HepG2 (cell line): Measurements from ENCODE around the gene PRCP. TPM values are rescaled to one million over a fixed set of nuclear protein-coding genes. Genes with fewer than 3 reads are reported as not detected.
A peak's percentile ranks its signal among the peaks of the same experiment; 100 is the strongest.

Experiments used
- ATAC-seq: fragments of 200-7000 bp; cut with Tn5 transposase; 3 replicates; pipeline ENCODE4 v1.9.1; 2020; ENCODE audit warnings: mild to moderate bottlenecking, moderate library complexity
- Bru-seq: library from RNA; stranded (reverse); fragments of 400-500 nt; gene quantifications from one replicate; lab custom pipeline; 2021; lab: Mats Ljungman, UMichigan
- BruChase-seq, 2 experiments: library from RNA; stranded (reverse); fragments of 400-500 nt; gene quantifications; one replicate each; lab custom pipeline; 2021; lab: Mats Ljungman, UMichigan
- BruUV-seq: library from RNA; stranded (reverse); fragments of 400-500 nt; replicated peaks from 2 replicates; lab custom pipeline; 2021; lab: Mats Ljungman, UMichigan
- CTCF ChIA-PET: fragments of 300-600 bp; formaldehyde crosslinking; extraction: SDS; loops from one replicate; lab custom pipeline; 2021; ENCODE audit warnings: low total read pairs, inconsistent platforms, low intra/inter-chr PET ratio; lab: Yijun Ruan, JAX
- POLR2A ChIA-PET: fragments of 350-600 bp; sonication (Branson Sonifier 250); formaldehyde crosslinking; loops from one replicate; lab custom pipeline; 2020; ENCODE audit warnings: antibody characterized with exemption, inconsistent platforms; lab: Yijun Ruan, JAX
- DNase-seq: peaks from one replicate; pipeline ENCODE4 v3.0.0-alpha.2; 2015; ENCODE audit warnings: low spot score
- FAIRE-seq: peaks from 3 replicates; lab custom pipeline; 2011; peaks lifted over from hg19 to GRCh38; lab: Jason Lieb, UNC
- H2AFZ ChIP-seq: one replicate; pipeline ENCODE4 v1.6.1; 2011; ENCODE audit warnings: low read length, inconsistent platforms
- H3K27ac ChIP-seq: fragments of 300-600 bp; 3 replicates; pipeline ENCODE4 v1.8.0; 2011; ENCODE audit warnings: mixed run types, mild to moderate bottlenecking, mixed read lengths, low read length, inconsistent platforms; ENCODE audit not compliant: insufficient read depth; ENCODE audit errors: extremely low read length
- H3K27me3 ChIP-seq, 2 experiments: fragments of 200-600 bp in 1 of 2; 2 replicates in 1 of 2; 3 replicates in 1 of 2; pipeline versions ENCODE4 v1.6.0 to v1.8.0; 2011; ENCODE audit warnings: low read length in 2 of 2, mild to moderate bottlenecking in 2 of 2, moderate library complexity in 2 of 2, inconsistent platforms in 1 of 2; ENCODE audit not compliant: insufficient read depth in 2 of 2, control insufficient read depth in 1 of 2
- H3K36me3 ChIP-seq, 2 experiments: fragments of 200-600 bp in 1 of 2; replicated peaks in 1 of 2; 2 replicates in 1 of 2; 3 replicates in 1 of 2; pipeline versions ENCODE4 v1.5.1 to v1.8.0; 2011; ENCODE audit warnings: low read length in 2 of 2, inconsistent platforms in 1 of 2; ENCODE audit not compliant: insufficient read depth in 2 of 2, control insufficient read depth in 1 of 2
- H3K4me1 ChIP-seq: 2 replicates; pipeline ENCODE4 v1.5.1; 2012; ENCODE audit warnings: low read length, inconsistent platforms; ENCODE audit not compliant: insufficient read depth
- H3K4me2 ChIP-seq: 2 replicates; pipeline ENCODE4 v1.6.0; 2011; ENCODE audit warnings: low read depth, low read length, inconsistent platforms
- H3K4me3 ChIP-seq, 3 experiments: fragments of 200-600 bp in 1 of 3; sonication (generic), shearing (Covaris generic) in 1 of 3; replicated peaks in 1 of 3; 2 replicates each; pipeline ENCODE4 v1.5.1; 2011 to 2016; ENCODE audit warnings: low read length in 3 of 3, inconsistent platforms in 2 of 3, low read depth in 2 of 3, mild to moderate bottlenecking in 2 of 3, control low read depth in 1 of 3, mixed read lengths in 1 of 3; ENCODE audit not compliant: insufficient read depth in 1 of 3
- H3K79me2 ChIP-seq: one replicate; pipeline ENCODE4 v1.6.1; 2011; ENCODE audit warnings: low read length, inconsistent platforms; ENCODE audit not compliant: insufficient read depth
- H3K9ac ChIP-seq: 2 replicates; pipeline ENCODE4 v1.6.0; 2011; ENCODE audit warnings: mild to moderate bottlenecking, low read depth, low read length, inconsistent platforms; ENCODE audit not compliant: insufficient read depth
- H3K9me3 ChIP-seq: 2 replicates; pipeline ENCODE4 v1.5.1; 2012; ENCODE audit warnings: mild to moderate bottlenecking, low read length
- H4K20me1 ChIP-seq: 2 replicates; pipeline ENCODE4 v1.6.0; 2011; ENCODE audit warnings: inconsistent platforms, mild to moderate bottlenecking, low read length, moderate library complexity; ENCODE audit not compliant: insufficient read depth
- GLI4 ChIP-seq: sonication (generic); formaldehyde crosslinking; IDR thresholded peaks from 2 replicates; pipeline ENCODE4 v1.5.1; 2020; ENCODE audit warnings: missing genetic modification reagents, mild to moderate bottlenecking, moderate library complexity, borderline replicate concordance
- KLF15 ChIP-seq: sonication (generic); formaldehyde crosslinking; IDR thresholded peaks from 2 replicates; pipeline ENCODE4 v1.8.1; 2023; ENCODE audit warnings: borderline replicate concordance, mild to moderate bottlenecking, inconsistent platforms, missing genetic modification reagents, mixed read lengths
- ZBTB7A ChIP-seq: sonication (generic); formaldehyde crosslinking; IDR thresholded peaks from 2 replicates; pipeline ENCODE4 v1.8.0; 2022; ENCODE audit warnings: mild to moderate bottlenecking, missing genetic modification reagents
- ZNF33B ChIP-seq: sonication (generic); formaldehyde crosslinking; IDR thresholded peaks from 2 replicates; pipeline ENCODE4 v1.5.1; 2020; ENCODE audit warnings: mild to moderate bottlenecking, missing genetic modification reagents
- WGBS: methylation state at CpG from one replicate; pipeline ENCODE4 v1.1.6; 2017; ENCODE audit warnings: low lambda C conversion rate; 5-methylcytosine and 5-hydroxymethylcytosine counted together
- in situ Hi-C: cut with HindIII; loops from 2 replicates; pipeline ENCODE4 v1.10.0; 2017; ENCODE audit warnings: low pct_unique_long_range_greater_than_20kb; ENCODE audit not compliant: extremely low pct_ligation_motif_present
- intact Hi-C: fragments of 100-400 bp; cut with micrococcal nuclease; formaldehyde crosslinking; loops from one replicate; pipeline ENCODE4 v1.10.0; 2022; ENCODE audit not compliant: unreplicated experiment
- long read RNA-seq, 2 experiments: library from RNA in 1 of 2; library from polyadenylated mRNA in 1 of 2; stranded (forward) in 1 of 2; unstranded in 1 of 2; transcript quantifications; one replicate each; pipeline ENCODE4 v2.0.0, GENCODE V29; 2019 to 2022
- polyA minus RNA-seq, 3 experiments: library from RNA; depleted of rRNA, polyadenylated mRNA; stranded (reverse); fragments of >200 nt; gene quantifications; 2 replicates each; pipeline ENCODE4 v1.2.3, GENCODE V29; 2011; ENCODE audit warnings: low replicate concordance in 1 of 3
- polyA plus RNA-seq, 8 experiments: library from polyadenylated mRNA; depleted of rRNA in 3 of 8; stranded (reverse) in 7 of 8; unstranded in 1 of 8; fragments of >200 nt; fragmentation: Illumina TruSeq in 4 of 8; extraction: Trizol in 4 of 8; gene quantifications; 2 replicates each; pipeline versions ENCODE4 v1.2.1 to v1.2.3, GENCODE V29; 2011 to 2016; ENCODE audit warnings: low read depth in 4 of 8, missing spikeins in 1 of 8, mixed read lengths in 1 of 8; ENCODE audit not compliant: insufficient read depth in 1 of 8
- total RNA-seq, 5 experiments: library from RNA; depleted of rRNA; stranded (reverse); fragments of >200 nt; fragmentation: Illumina TruSeq; extraction: Trizol; gene quantifications; 2 replicates each; pipeline ENCODE4 v1.2.3, GENCODE V29; 2016; ENCODE audit warnings: low read depth in 1 of 5
- TF ChIP-seq, protein P1 (sequence below): sonication (generic); formaldehyde crosslinking; IDR thresholded peaks from 2 replicates; pipeline ENCODE4 v1.5.0; 2020; ENCODE audit warnings: missing genetic modification reagents
- TF ChIP-seq, protein P2 (sequence below): sonication (generic); formaldehyde crosslinking; IDR thresholded peaks from 2 replicates; pipeline ENCODE4 v1.4.0; 2020; ENCODE audit warnings: missing genetic modification reagents
- TF ChIP-seq, protein P3 (sequence below): sonication (generic); formaldehyde crosslinking; IDR thresholded peaks from 2 replicates; pipeline ENCODE4 v1.5.1; 2020; ENCODE audit warnings: mild to moderate bottlenecking, missing genetic modification reagents, borderline replicate concordance

PRCP gene
- 49.9 and 84.2 TPM in 2 replicates for total RNA-seq (2016; rRNA removed; fragmentation: Illumina TruSeq; extraction: Trizol)
- 12.9 and 14.2 TPM in 2 replicates for total RNA-seq (2016; cell fraction: cytosol; rRNA removed; fragmentation: Illumina TruSeq; extraction: Trizol; ENCODE audit: low read depth)
- total RNA-seq (2016; cell fraction: insoluble cytoplasmic fraction; rRNA removed; fragmentation: Illumina TruSeq; extraction: Trizol), result 49.2 and 86.3 TPM in 2 replicates
- 29.1 and 33.4 TPM in 2 replicates for total RNA-seq (2016; cell fraction: membrane; rRNA removed; fragmentation: Illumina TruSeq; extraction: Trizol)
- 75.4 and 86.0 TPM in 2 replicates for total RNA-seq (2016; cell fraction: nucleus; rRNA removed; fragmentation: Illumina TruSeq; extraction: Trizol)
- polyA plus RNA-seq (2011; rRNA removed), result 79.7 and 105 TPM in 2 replicates
- 63.3 and 100 TPM in 2 replicates for polyA plus RNA-seq (2011; cell fraction: cytosol; rRNA removed)
- 24.2 and 26.5 TPM in 2 replicates for polyA plus RNA-seq (2011; cell fraction: nucleus; rRNA removed)
- 56.3 and 103 TPM in 2 replicates for polyA plus RNA-seq (2012)
- polyA plus RNA-seq (2016; cell fraction: cytosol; fragmentation: Illumina TruSeq; extraction: Trizol; ENCODE audit: low read depth), result 12.6 and 13.4 TPM in 2 replicates
- polyA plus RNA-seq (2016; cell fraction: insoluble cytoplasmic fraction; fragmentation: Illumina TruSeq; extraction: Trizol; ENCODE audit: low read depth), result 48.2 and 49.2 TPM in 2 replicates
- polyA plus RNA-seq (2016; cell fraction: membrane; fragmentation: Illumina TruSeq; extraction: Trizol; ENCODE audit: low read depth), result 27.2 and 33.0 TPM in 2 replicates
- 84.6 and 95.4 TPM in 2 replicates for polyA plus RNA-seq (2016; cell fraction: nucleus; fragmentation: Illumina TruSeq; extraction: Trizol; ENCODE audit: insufficient read depth, low read depth)
- 22.7 and 35.1 TPM in 2 replicates for polyA minus RNA-seq (2011; rRNA and poly(A)+ RNA removed; ENCODE audit: low replicate concordance)
- 55.6 and 56.6 TPM in 2 replicates for polyA minus RNA-seq (2011; cell fraction: cytosol; rRNA and poly(A)+ RNA removed)
- polyA minus RNA-seq (2011; cell fraction: nucleus; rRNA and poly(A)+ RNA removed), result 29.0 and 33.7 TPM in 2 replicates
- percentile 66 among the genes with signal in this experiment for Bru-seq, nascent RNA
- BruChase-seq, experiment 1, labeled RNA remaining after a 6-hour chase, result percentile 63 among the genes with signal in this experiment
- percentile 55 among the genes with signal in this experiment for BruChase-seq, experiment 2, labeled RNA remaining after a 2-hour chase
- long read RNA-seq, experiment 1, full-length matches to known transcripts, result 92 of 111 reads
- long read RNA-seq, experiment 1, partial matches to known transcripts, result 11 of 111 reads
- long read RNA-seq, experiment 1, other reads (novel, unspliced or antisense), result 8 of 111 reads
- long read RNA-seq, experiment 2, full-length matches to known transcripts, result 164 of 217 reads
- long read RNA-seq, experiment 2, partial matches to known transcripts, result 24 of 217 reads
- long read RNA-seq, experiment 2, other reads (novel, unspliced or antisense), result 29 of 217 reads

DNA sequence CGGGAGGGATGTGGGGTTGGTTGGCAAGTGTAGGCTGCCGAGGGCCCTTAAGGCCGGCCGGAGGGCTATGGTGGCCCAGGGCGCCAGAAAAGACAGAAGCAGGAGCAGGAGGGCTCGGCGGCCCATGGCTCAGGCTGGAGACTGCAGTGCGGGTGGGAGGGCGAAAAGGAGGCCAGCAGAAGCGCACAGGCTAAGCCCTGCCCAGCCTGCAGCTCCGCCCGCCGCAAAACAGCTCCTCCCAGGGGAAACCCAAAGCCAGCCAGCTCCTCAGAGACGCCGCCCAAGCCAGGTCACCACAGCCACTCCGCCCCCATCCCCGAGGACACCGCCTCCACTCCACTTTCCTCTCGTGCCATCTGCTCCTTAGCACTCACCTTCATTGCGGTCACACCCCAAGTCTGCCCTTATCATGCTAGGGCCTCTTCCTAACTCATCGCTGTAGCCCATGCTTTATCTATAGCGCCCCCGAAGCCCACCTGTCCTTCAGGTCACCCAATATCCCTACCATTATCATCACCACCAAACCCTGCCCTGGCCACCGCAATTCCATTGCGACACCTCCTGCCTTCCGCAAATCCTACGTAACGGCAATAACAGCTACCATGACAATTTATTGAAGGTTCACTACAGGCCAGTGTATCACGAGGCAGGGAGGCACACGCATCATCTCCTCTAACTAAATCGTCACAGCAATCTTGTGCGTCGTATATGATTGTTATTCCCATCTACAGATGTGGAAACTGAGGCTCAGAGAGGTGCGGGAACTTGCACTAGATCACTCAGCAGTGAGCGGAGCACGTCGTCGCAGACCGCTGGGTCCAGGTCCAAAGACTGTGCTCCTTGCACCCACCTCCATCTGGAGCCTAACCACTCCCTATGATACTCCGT is at the start of gene PRCP:
PRCP (minus strand) TSS at position 154 of the 888 bp plus-strand sequence; CDS start at position 126, 28 bp downstream.
- H3K9ac ChIP-seq, result peak within 1 kb of the TSS; percentile 88
- peak within 1 kb of the TSS; percentile 100 for H3K4me2 ChIP-seq
- H3K4me1 ChIP-seq, result peaks cover 34% of the 10 kb centered on the region
- no peaks in the 10 kb centered on the region; a peak in 1 of 5 replicates for H3K27me3 ChIP-seq
- no peaks in the 10 kb centered on the region for H3K36me3 ChIP-seq
- ChIA-PET CTCF (no interaction called here), POLR2A (interaction anchor here (0.7 to 2.1 kb wide), 19 partner anchors 13 to 385 kb away, joined by 3 to 27 read pairs (median 4); partner anchors contain the start of genes ANKRD42, CCDC90B, PCF11 and RAB30)
- 0% methylated on average over 20 of the region's 40 CpGs for WGBS
- peak within 1 kb of the TSS; percentile 82 for H3K27ac ChIP-seq
- H2AFZ ChIP-seq, result peak within 1 kb of the TSS; percentile 94
- no peaks in the 10 kb centered on the region for H3K9me3 ChIP-seq
- ATAC-seq, result peak; percentile 95
- peak within 1 kb of the TSS; percentile 87 to 96 (median 94) for H3K4me3 ChIP-seq
- no peaks in the 10 kb centered on the region for H4K20me1 ChIP-seq
- peak; percentile 86 for FAIRE-seq
- peaks cover 49% of the 10 kb centered on the region for H3K79me2 ChIP-seq
- intact Hi-C loops, result loop anchor here (1.0 to 10.0 kb wide), 5 partner anchors 33 to 384 kb away; partner anchors contain the start of genes CCDC90B and RAB30
- no TSS peak for BruUV-seq
- in situ Hi-C loops, result loop anchor here (5.0 to 10.0 kb wide), 4 partner anchors 172 to 354 kb away; partner anchors contain the start of gene RAB30
- DNase-seq, result peak; percentile 81
- TF ChIP-seq, protein P1, sequence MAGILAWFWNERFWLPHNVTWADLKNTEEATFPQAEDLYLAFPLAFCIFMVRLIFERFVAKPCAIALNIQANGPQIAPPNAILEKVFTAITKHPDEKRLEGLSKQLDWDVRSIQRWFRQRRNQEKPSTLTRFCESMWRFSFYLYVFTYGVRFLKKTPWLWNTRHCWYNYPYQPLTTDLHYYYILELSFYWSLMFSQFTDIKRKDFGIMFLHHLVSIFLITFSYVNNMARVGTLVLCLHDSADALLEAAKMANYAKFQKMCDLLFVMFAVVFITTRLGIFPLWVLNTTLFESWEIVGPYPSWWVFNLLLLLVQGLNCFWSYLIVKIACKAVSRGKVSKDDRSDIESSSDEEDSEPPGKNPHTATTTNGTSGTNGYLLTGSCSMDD (CRISPR knock-in tag), result no peak
- TF ChIP-seq, protein P2, sequence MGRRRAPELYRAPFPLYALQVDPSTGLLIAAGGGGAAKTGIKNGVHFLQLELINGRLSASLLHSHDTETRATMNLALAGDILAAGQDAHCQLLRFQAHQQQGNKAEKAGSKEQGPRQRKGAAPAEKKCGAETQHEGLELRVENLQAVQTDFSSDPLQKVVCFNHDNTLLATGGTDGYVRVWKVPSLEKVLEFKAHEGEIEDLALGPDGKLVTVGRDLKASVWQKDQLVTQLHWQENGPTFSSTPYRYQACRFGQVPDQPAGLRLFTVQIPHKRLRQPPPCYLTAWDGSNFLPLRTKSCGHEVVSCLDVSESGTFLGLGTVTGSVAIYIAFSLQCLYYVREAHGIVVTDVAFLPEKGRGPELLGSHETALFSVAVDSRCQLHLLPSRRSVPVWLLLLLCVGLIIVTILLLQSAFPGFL (CRISPR knock-in tag), result no peak
- peak; percentile 73; the same call in 1 of the 2 replicates for TF ChIP-seq ZNF33B (CRISPR knock-in tag)
- TF ChIP-seq KLF15 (CRISPR knock-in tag), result no peak
- TF ChIP-seq GLI4, result no peak
- TF ChIP-seq, protein P3, sequence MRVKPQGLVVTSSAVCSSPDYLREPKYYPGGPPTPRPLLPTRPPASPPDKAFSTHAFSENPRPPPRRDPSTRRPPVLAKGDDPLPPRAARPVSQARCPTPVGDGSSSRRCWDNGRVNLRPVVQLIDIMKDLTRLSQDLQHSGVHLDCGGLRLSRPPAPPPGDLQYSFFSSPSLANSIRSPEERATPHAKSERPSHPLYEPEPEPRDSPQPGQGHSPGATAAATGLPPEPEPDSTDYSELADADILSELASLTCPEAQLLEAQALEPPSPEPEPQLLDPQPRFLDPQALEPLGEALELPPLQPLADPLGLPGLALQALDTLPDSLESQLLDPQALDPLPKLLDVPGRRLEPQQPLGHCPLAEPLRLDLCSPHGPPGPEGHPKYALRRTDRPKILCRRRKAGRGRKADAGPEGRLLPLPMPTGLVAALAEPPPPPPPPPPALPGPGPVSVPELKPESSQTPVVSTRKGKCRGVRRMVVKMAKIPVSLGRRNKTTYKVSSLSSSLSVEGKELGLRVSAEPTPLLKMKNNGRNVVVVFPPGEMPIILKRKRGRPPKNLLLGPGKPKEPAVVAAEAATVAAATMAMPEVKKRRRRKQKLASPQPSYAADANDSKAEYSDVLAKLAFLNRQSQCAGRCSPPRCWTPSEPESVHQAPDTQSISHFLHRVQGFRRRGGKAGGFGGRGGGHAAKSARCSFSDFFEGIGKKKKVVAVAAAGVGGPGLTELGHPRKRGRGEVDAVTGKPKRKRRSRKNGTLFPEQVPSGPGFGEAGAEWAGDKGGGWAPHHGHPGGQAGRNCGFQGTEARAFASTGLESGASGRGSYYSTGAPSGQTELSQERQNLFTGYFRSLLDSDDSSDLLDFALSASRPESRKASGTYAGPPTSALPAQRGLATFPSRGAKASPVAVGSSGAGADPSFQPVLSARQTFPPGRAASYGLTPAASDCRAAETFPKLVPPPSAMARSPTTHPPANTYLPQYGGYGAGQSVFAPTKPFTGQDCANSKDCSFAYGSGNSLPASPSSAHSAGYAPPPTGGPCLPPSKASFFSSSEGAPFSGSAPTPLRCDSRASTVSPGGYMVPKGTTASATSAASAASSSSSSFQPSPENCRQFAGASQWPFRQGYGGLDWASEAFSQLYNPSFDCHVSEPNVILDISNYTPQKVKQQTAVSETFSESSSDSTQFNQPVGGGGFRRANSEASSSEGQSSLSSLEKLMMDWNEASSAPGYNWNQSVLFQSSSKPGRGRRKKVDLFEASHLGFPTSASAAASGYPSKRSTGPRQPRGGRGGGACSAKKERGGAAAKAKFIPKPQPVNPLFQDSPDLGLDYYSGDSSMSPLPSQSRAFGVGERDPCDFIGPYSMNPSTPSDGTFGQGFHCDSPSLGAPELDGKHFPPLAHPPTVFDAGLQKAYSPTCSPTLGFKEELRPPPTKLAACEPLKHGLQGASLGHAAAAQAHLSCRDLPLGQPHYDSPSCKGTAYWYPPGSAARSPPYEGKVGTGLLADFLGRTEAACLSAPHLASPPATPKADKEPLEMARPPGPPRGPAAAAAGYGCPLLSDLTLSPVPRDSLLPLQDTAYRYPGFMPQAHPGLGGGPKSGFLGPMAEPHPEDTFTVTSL (CRISPR knock-in tag), result no peak
- TF ChIP-seq ZBTB7A (CRISPR knock-in tag), result peak; percentile 62; the same call in 1 of the 2 replicates
